ENCODE measurements around the gene ROBO1.

The ROBO1 gene

GRCh38 chr3:79148786-79149185, 619.0 kb downstream of the ROBO1 start:
- no peak for DNase-seq

GRCh38 chr3:79146024-79146423, 621.8 kb downstream of the ROBO1 start:
- DNase-seq: no peak

- no peak for DNase-seq
Observed at GRCh38 chr3:79140708-79141107, 627.1 kb downstream of the ROBO1 start.

GRCh38 chr3:79139395-79140068, 628.3 kb downstream of the ROBO1 start:
- peak; percentile 67 for DNase-seq

GRCh38 chr3:79125313-79125984, 642.3 kb downstream of the ROBO1 start:
- DNase-seq: no peak

GRCh38 chr3:79115458-79115857, 652.3 kb downstream of the ROBO1 start:
- no peak for DNase-seq

- no peak for DNase-seq
Observed at GRCh38 chr3:79113876-79114275, 653.9 kb downstream of the ROBO1 start.

- DNase-seq: no peak
Observed at GRCh38 chr3:79111375-79112052, 656.3 kb downstream of the ROBO1 start.

GRCh38 chr3:79109754-79110153, 658.0 kb downstream of the ROBO1 start:
- DNase-seq: no peak

- no peak for DNase-seq
Observed at GRCh38 chr3:79103307-79103706, 664.5 kb downstream of the ROBO1 start.

GRCh38 chr3:79097964-79098660, 669.7 kb downstream of the ROBO1 start:
- DNase-seq: no peak

- no peak for DNase-seq
Observed at GRCh38 chr3:79094654-79095053, 673.1 kb downstream of the ROBO1 start.

GRCh38 chr3:79086514-79086913, 681.3 kb downstream of the ROBO1 start:
- peak; percentile 9 for DNase-seq

- DNase-seq: no peak
Observed at GRCh38 chr3:79085171-79085570, 682.6 kb downstream of the ROBO1 start.

GRCh38 chr3:79081335-79081734, 686.5 kb downstream of the ROBO1 start:
- DNase-seq: no peak

- DNase-seq: no peak
Observed at GRCh38 chr3:79074558-79074957, 693.2 kb downstream of the ROBO1 start.

GRCh38 chr3:79067734-79068133, 700.1 kb downstream of the ROBO1 start:
- DNase-seq: no peak

GRCh38 chr3:79066481-79066880, 701.3 kb downstream of the ROBO1 start:
- DNase-seq: no peak

- DNase-seq: no peak
Observed at GRCh38 chr3:79063624-79064023, 704.2 kb downstream of the ROBO1 start.

GRCh38 chr3:79057756-79058155, 710.0 kb downstream of the ROBO1 start:
- DNase-seq: no peak

- no peak for DNase-seq
Observed at GRCh38 chr3:79056498-79056897, 711.3 kb downstream of the ROBO1 start.

- no peak for DNase-seq
Observed at GRCh38 chr3:79052054-79052681, 715.6 kb downstream of the ROBO1 start.

GRCh38 chr3:79047581-79047980, 720.2 kb downstream of the ROBO1 start:
- no peak for DNase-seq

Measured in NCI-H2171 (cell line).